NCI-H774 (cell line): ENCODE measurements around the gene RFC2.
A peak's percentile ranks its signal among the peaks of the same experiment; 100 is the strongest.
"Not testable (repeated sequence)": the region's sequence is repeated elsewhere in the genome, so short reads cannot be mapped to it uniquely, and the experiment has no call there.

Experiments
- DNase-seq: peaks from one replicate; lab custom pipeline; 2025; lab: John Stamatoyannopoulos, UW

Gene RFC2

DNA sequence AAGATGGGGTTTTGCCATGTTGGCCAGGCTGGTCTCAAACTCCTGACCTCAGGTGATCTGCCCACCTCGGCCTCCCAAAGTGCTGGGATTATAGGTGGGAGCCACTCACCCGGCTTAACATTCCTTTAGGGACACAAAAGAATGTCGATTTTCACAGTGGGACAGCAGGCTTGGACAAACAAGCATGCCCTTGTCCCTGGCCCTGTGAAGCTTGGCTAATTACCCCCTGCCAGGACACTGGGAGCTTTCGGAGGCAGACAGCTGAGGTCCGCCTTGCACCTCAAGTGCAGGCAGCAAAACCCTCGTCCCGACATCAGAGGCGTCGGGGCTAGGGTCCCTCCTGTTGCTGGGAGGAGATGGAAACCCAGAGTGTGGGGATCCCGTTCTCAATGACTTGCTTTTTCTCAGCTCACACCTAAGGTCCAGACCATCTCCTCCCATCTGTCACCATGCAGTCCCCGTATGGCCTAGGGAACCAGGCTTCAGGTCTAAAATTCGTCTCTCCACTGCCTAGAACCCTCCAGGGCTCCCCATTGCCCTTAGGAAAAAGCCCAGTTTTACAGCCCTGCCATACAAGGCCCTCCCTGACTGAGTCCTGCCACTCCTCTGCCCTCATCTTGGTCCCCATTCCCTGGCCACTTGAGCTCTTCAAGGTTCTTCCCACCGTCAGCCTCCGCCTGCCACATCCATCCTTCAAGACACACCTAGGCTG lies 28.7 kb upstream of the RFC2 start:
- no peak for DNase-seq

- no peak for DNase-seq
Observed at GRCh38 chr7:74280985-74281384, 26.8 kb upstream of the RFC2 start.

GRCh38 chr7:74277636-74278035 lies 23.4 kb upstream of the RFC2 start:
- DNase-seq = no peak

- DNase-seq = no peak
Observed at GRCh38 chr7:74275401-74275881, 21.2 kb upstream of the RFC2 start.

- DNase-seq = no peak
Observed at GRCh38 chr7:74272305-74273038, 18.3 kb upstream of the RFC2 start.

DNA sequence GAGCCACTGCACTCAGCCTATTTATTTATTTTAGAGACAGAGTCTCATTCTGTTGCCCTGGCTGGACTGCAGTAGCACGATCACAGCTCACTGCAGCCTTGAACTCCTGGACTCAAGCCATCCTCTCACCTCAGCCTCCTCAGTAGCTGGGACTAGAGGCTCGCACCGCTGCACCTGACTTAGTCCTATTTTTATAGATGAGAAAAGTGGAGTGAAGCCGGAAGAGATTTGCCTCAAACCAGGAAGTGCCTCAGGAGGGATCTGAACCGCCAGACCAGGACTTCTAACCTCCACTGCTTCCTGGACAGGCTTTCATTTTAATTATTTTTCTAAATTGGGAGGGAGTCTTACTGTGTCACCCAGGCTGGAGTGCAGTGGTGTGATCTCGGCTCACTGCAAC lies 17.5 kb upstream of the RFC2 start:
- no peak for DNase-seq

DNA sequence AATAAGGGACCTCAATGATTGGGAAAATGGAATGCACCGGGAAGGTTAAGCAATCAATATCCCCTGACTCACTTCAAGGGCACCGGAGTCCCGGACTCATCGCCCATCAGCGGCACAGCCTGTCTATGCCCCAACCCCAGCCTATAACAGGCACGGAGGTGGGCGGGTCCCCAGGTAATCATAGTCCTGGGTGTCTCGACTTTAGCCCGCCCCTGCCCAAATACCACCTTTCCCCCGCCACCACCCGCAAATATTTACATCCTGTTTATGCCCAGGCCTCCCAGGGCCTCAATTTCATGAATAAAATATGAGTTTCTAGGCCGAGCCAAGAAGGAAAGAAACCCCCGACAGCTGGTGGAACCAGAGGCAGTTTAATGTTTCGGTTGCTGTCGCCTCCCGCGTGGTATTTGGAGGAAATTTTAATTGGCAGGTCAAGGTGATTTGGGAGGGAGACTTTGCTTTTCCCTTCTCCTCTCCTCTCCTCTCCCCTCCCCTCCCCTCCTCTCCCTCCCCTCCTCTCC lies 15.6 kb upstream of the RFC2 start:
- peak; percentile 74 for DNase-seq

GRCh38 chr7:74267756-74268565 lies 13.8 kb upstream of the RFC2 start:
- DNase-seq = no peak

DNA sequence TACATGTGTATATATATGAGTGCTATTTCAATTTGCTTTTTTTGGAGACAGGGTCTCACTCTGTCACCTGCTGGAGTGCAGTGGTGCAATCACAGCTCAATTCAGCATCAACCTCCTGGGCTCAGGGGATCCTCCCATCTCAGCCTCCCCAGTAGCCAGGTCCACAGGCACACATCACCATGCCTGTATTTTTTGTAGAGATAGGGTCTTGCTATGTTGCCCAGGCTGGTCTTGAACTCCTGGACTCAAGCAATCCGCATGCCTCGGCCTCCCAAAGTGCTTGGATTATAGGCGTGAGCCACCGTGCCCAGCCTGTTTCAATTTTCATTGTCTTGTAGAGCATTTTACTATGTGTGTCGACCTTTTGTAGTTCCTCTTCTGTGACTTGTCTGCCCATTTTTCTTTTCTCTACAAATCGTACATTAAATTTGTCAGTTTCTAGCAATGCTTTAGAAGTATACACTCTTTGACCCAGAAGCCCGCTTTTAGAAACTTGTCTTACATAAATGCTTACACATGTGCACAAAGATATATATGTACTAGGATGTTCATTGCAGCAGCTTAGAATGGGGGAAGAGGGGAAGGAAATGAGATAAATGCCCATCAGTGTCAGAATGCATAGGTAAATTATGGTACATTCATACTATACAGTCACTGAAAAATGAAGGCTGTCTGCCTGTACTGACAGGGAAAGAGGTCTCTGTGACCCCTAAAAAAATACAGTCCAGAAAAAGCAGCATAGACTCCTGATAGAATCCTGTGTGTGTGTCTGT lies 12.2 kb upstream of the RFC2 start:
- DNase-seq = no peak

- no peak for DNase-seq
Observed at GRCh38 chr7:74263399-74264120, 9.4 kb upstream of the RFC2 start.

GRCh38 chr7:74262639-74263398 lies 8.6 kb upstream of the RFC2 start:
- DNase-seq = peak; percentile 30

- peak; percentile 75 for DNase-seq
Observed at GRCh38 chr7:74258639-74259038, 4.4 kb upstream of the RFC2 start.

GRCh38 chr7:74256491-74257408 lies 2.6 kb upstream of the RFC2 start:
- DNase-seq = no peak

GRCh38 chr7:74255461-74255860 lies 1.3 kb upstream of the RFC2 start:
- not testable (repeated sequence) for DNase-seq

DNA sequence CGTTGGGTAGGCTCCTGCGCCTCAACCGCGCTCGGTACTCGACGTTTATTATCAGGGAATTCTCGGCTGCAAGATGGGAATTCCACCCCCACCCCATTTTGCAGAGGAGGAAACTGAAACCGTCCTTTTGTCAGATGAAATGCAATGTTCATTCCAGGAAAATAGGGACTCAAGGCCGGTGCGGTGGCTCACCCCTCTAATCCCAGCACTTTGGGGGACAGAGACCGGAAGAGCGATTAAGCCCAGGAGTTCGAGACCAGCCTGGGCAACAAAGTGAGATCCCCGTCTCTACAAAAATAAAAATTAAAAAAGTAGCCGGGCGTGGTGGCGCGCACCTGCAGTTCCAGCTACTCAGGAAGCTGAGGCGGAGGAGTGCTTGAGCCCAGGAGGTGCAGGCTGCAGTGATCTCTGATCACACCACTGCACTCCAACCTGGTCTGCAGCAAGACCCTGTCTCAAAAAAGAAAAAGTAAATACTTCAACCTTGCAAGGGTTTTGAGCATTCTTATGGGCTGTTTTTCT lies 720 bp upstream of the RFC2 start:
- no peak for DNase-seq

GRCh38 chr7:74253835-74254128 lies 417 bp downstream of the RFC2 start:
- DNase-seq = no peak

- DNase-seq = no peak
Observed at GRCh38 chr7:74253331-74253730, 868 bp downstream of the RFC2 start.

GRCh38 chr7:74252893-74253292 lies 1.3 kb downstream of the RFC2 start:
- peak; percentile 54 for DNase-seq

- DNase-seq = not testable (repeated sequence)
Observed at GRCh38 chr7:74249058-74249457, 5.1 kb downstream of the RFC2 start.
